Lung (tissue), 12 donors: ENCODE data around the gene ASPDH. TPM values are rescaled to one million over a fixed set of nuclear protein-coding genes. Genes with fewer than 3 reads are reported as not detected.

Experiments
- ATAC-seq: fragments of 200-7000 bp; cut with Tn5 transposase; one replicate; pipeline ENCODE4 v1.9.1; 2020; ENCODE audit warnings: moderate number of reproducible peaks; ENCODE audit not compliant: insufficient read depth, low FRiP score
- DNase-seq, 3 donors: peaks; one replicate each; pipeline ENCODE4 v3.0.0-alpha.2; 2013 to 2017
- H3K27ac ChIP-seq, 2 donors: one replicate each; pipeline ENCODE4 v1.5.1; 2013; ENCODE audit warnings: mild to moderate bottlenecking in 2 of 2, moderate library complexity in 2 of 2, control low read depth in 1 of 2, inconsistent platforms in 1 of 2, low read depth in 1 of 2, low read length in 1 of 2
- H3K27me3 ChIP-seq, 3 donors: one replicate each; pipeline ENCODE4 v1.5.1; 2013; ENCODE audit warnings: low read length in 2 of 3; ENCODE audit not compliant: control insufficient read depth in 3 of 3, insufficient read depth in 3 of 3
- H3K36me3 ChIP-seq, 4 donors: one replicate each; pipeline ENCODE4 v1.5.1; 2013; ENCODE audit warnings: low read length in 4 of 4, mild to moderate bottlenecking in 1 of 4, moderate library complexity in 1 of 4; ENCODE audit not compliant: control insufficient read depth in 4 of 4, insufficient read depth in 4 of 4
- H3K4me1 ChIP-seq, 5 donors: one replicate each; pipeline ENCODE4 v1.5.1; 2013; ENCODE audit warnings: low read length in 5 of 5, mild to moderate bottlenecking in 2 of 5, moderate library complexity in 1 of 5; ENCODE audit not compliant: control insufficient read depth in 5 of 5, insufficient read depth in 5 of 5
- H3K4me3 ChIP-seq: one replicate; pipeline ENCODE4 v1.5.1; 2013; ENCODE audit warnings: mild to moderate bottlenecking, control low read depth, moderate library complexity
- H3K9ac ChIP-seq, 2 donors: one replicate each; pipeline ENCODE4 v1.5.1; 2013; ENCODE audit warnings: low read length in 2 of 2, control low read depth in 1 of 2; ENCODE audit not compliant: insufficient read depth in 1 of 2
- H3K9me3 ChIP-seq, 4 donors: one replicate each; pipeline ENCODE4 v1.5.1; 2013; ENCODE audit warnings: low read length in 3 of 4, mild to moderate bottlenecking in 1 of 4, moderate library complexity in 1 of 4; ENCODE audit not compliant: control insufficient read depth in 4 of 4, insufficient read depth in 3 of 4
- CTCF ChIP-seq: IDR thresholded peaks from 2 replicates; pipeline ENCODE4 v1.5.1; 2012; ENCODE audit warnings: mild to moderate bottlenecking; ENCODE audit errors: control extremely low read depth, extremely low read depth
- WGBS, 2 donors: extraction: QIAGEN DNeasy Blood & Tissue Kit; methylation state at CpG; one replicate each; pipeline ENCODE4 v1.1.7; 2013; 5-methylcytosine and 5-hydroxymethylcytosine counted together
- polyA plus RNA-seq, 2 donors: library from polyadenylated mRNA; stranded (reverse); fragments of 200-250 nt; gene quantifications; one replicate each; pipeline ENCODE4 v1.2.1, GENCODE V29; 2013
- total RNA-seq, 2 donors: library from RNA; depleted of rRNA in 1 of 2; stranded (reverse); fragments of >200 nt in 1 of 2; gene quantifications; one replicate each; pipeline ENCODE4 v1.2.1, GENCODE V29; 2014 to 2021
- donor health status: control.
- donor health status: control.
- donor health status: Bipolar disorder and iron deficiency.
- donor health status: healthy.
- donor health status: DM: yes; HTN: yes; CAD: no.

ASPDH gene
- total and polyA plus RNA-seq, 4 donors, result not detected

- Histone ChIP-seq H3K27ac (no peak overlapping the region), H3K4me3 (no peak overlapping the region), H3K4me1 (peaks cover 0 to 26% (median 0%) of the 10 kb centered on the region in 5 donors), H3K27me3 (peaks cover 3 to 13% (median 3%) of the 10 kb centered on the region in 3 donors), H3K36me3 (no peaks in the 10 kb centered on the region), H3K9ac (no peak overlapping the region), H3K9me3 (peaks cover 0 to 2% (median 0%) of the 10 kb centered on the region in 4 donors)
- TF ChIP-seq CTCF, result no peak
- 68 to 75% methylated on average over 12 of the region's 12 CpGs for WGBS, 2 donors
- DNase-seq, result no peak
- no peak for ATAC-seq
These were observed 41.3 kb upstream of the ASPDH start for GRCh38 chr19:50555033-50555432.

- ATAC-seq (no peak), DNase-seq (no peak)
- Histone ChIP-seq H3K4me1 (peaks cover 0 to 28% (median 0%) of the 10 kb centered on the region in 5 donors), H3K9me3 (peaks cover 0 to 2% (median 0%) of the 10 kb centered on the region in 4 donors), H3K27me3 (peaks cover 3 to 20% (median 3%) of the 10 kb centered on the region in 3 donors), H3K4me3 (no peak overlapping the region), H3K36me3 (no peaks in the 10 kb centered on the region), H3K27ac (no peak overlapping the region), H3K9ac (no peak overlapping the region)
- 85 to 92% methylated on average over 10 of the region's 10 CpGs for WGBS, 2 donors
- TF ChIP-seq CTCF, result no peak
These were observed 40.5 kb upstream of the ASPDH start for GRCh38 chr19:50554212-50554611.

GRCh38 chr19:50553134-50553703 lies 39.5 kb upstream of the ASPDH start:
- no peak overlapping the region for H3K4me3 ChIP-seq
- no peak for TF ChIP-seq CTCF
- peaks cover 0 to 4% (median 0%) of the 10 kb centered on the region in 4 donors for H3K9me3 ChIP-seq
- peaks cover 0 to 28% (median 0%) of the 10 kb centered on the region in 5 donors for H3K4me1 ChIP-seq
- no peaks in the 10 kb centered on the region for H3K36me3 ChIP-seq
- no peak for DNase-seq
- H3K27ac ChIP-seq, result no peak overlapping the region
- H3K9ac ChIP-seq, result no peak overlapping the region
- ATAC-seq, result no peak
- 77 to 78% methylated on average over 19 of the region's 19 CpGs for WGBS, 2 donors
- H3K27me3 ChIP-seq, result peaks cover 3 to 25% (median 3%) of the 10 kb centered on the region in 3 donors

GRCh38 chr19:50552540-50552939 lies 38.8 kb upstream of the ASPDH start:
- no peak overlapping the region for H3K4me3 ChIP-seq
- H3K9ac ChIP-seq, result no peak overlapping the region
- H3K27me3 ChIP-seq, result peaks cover 0 to 25% (median 3%) of the 10 kb centered on the region in 3 donors
- peaks cover 0 to 4% (median 0%) of the 10 kb centered on the region in 4 donors for H3K9me3 ChIP-seq
- H3K27ac ChIP-seq, result no peak overlapping the region
- no peak for TF ChIP-seq CTCF
- WGBS, 2 donors, result 82% methylated on average over 15 of the region's 15 CpGs
- ATAC-seq (no peak), DNase-seq (no peak)
- H3K4me1 ChIP-seq, result peaks cover 0 to 28% (median 0%) of the 10 kb centered on the region in 5 donors
- H3K36me3 ChIP-seq, result no peaks in the 10 kb centered on the region
